GM21381 (cell line): Measurements from ENCODE around the gene TMEM121.
"Not testable (repeated sequence)": the region's sequence is repeated elsewhere in the genome, so short reads cannot be mapped to it uniquely, and the experiment has no call there.

Experiments
- ATAC-seq: cut with Tn5 transposase; IDR thresholded peaks from one replicate; pipeline ENCODE4 v1.9.1; 2021; ENCODE audit warnings: mild to moderate bottlenecking, moderate library complexity; ENCODE audit not compliant: unreplicated experiment

Gene TMEM121

GRCh38 chr14:105567164-105568103 is 41.1 kb downstream of the TMEM121 start:
- ATAC-seq, result not testable (repeated sequence)

- not testable (repeated sequence) for ATAC-seq
Observed at GRCh38 chr14:105568140-105568843, 41.9 kb downstream of the TMEM121 start.

- no peak for ATAC-seq
Observed at GRCh38 chr14:105568859-105569766, 42.7 kb downstream of the TMEM121 start.

- ATAC-seq, result no peak
Observed at GRCh38 chr14:105570482-105570881, 44.1 kb downstream of the TMEM121 start.

GRCh38 chr14:105571181-105571951 is 45.0 kb downstream of the TMEM121 start:
- ATAC-seq, result not testable (repeated sequence)

- ATAC-seq, result not testable (repeated sequence)
Observed at GRCh38 chr14:105572063-105572462, 45.7 kb downstream of the TMEM121 start.

GRCh38 chr14:105573841-105574240 is 47.5 kb downstream of the TMEM121 start:
- ATAC-seq, result not testable (repeated sequence)

GRCh38 chr14:105574411-105574810 is 48.0 kb downstream of the TMEM121 start:
- ATAC-seq, result not testable (repeated sequence)

- ATAC-seq, result peak; percentile 55
Observed at GRCh38 chr14:105575016-105575700, 48.8 kb downstream of the TMEM121 start.

GRCh38 chr14:105576525-105577088 is 50.2 kb downstream of the TMEM121 start:
- no peak for ATAC-seq

- ATAC-seq, result no peak
Observed at GRCh38 chr14:105577314-105577861, 51.0 kb downstream of the TMEM121 start.

GRCh38 chr14:105578070-105578469 is 51.7 kb downstream of the TMEM121 start:
- no peak for ATAC-seq

GRCh38 chr14:105579221-105579620 is 52.8 kb downstream of the TMEM121 start:
- not testable (repeated sequence) for ATAC-seq
